K562 (cell line): Measurements from ENCODE around the gene DNMT1. TPM values are rescaled to one million over a fixed set of nuclear protein-coding genes. Genes with fewer than 3 reads are reported as not detected.
A peak's percentile ranks its signal among the peaks of the same experiment; 100 is the strongest.

Experiments
- BHLHE40 ChIP-seq: IDR thresholded peaks from 2 replicates; pipeline ENCODE4 v1.6.1; 2011; ENCODE audit warnings: low read length, improper control_type of control experiment
- BMI1 ChIP-seq: fragments of 150-350 bp; IDR thresholded peaks from 2 replicates; pipeline ENCODE4 v1.6.1; 2014; ENCODE audit warnings: low read length
- CBX1 ChIP-seq: sonication (generic); IDR thresholded peaks from 2 replicates; pipeline ENCODE4 v1.6.1; 2016; ENCODE audit warnings: antibody characterized with exemption, low read depth, mild to moderate bottlenecking
- EGR1 ChIP-seq: fragments of 450-650 bp; conservative IDR thresholded peaks from 2 replicates; pipeline ENCODE4 v1.6.1; 2017; ENCODE audit warnings: mild to moderate bottlenecking
- HDAC2 ChIP-seq: fragments of 450-650 bp; IDR thresholded peaks from 2 replicates; pipeline ENCODE4 v1.6.1; 2016; ENCODE audit warnings: mild to moderate bottlenecking
- HDAC3 ChIP-seq: fragments of 450-650 bp; IDR thresholded peaks from 2 replicates; pipeline ENCODE4 v1.6.1; 2018; ENCODE audit warnings: borderline replicate concordance, mild to moderate bottlenecking, moderate library complexity; ENCODE audit not compliant: partially characterized antibody
- HDGF ChIP-seq: fragments of 450-650 bp; IDR thresholded peaks from 2 replicates; pipeline ENCODE4 v1.6.1; 2016
- KAT7 ChIP-seq: sonication (generic); formaldehyde crosslinking; IDR thresholded peaks from 2 replicates; pipeline ENCODE4 v1.8.0; 2022; ENCODE audit warnings: missing genetic modification reagents, mild to moderate bottlenecking, borderline replicate concordance
- KDM1A ChIP-seq, 2 experiments: fragments of 450-650 bp; IDR thresholded peaks; 2 replicates each; pipeline ENCODE4 v1.6.1; 2016; ENCODE audit warnings: mild to moderate bottlenecking in 2 of 2
- LARP7 ChIP-seq: fragments of 450-650 bp; IDR thresholded peaks from 2 replicates; pipeline ENCODE4 v1.6.1; 2016
- NBN ChIP-seq: fragments of 450-650 bp; IDR thresholded peaks from 2 replicates; pipeline ENCODE4 v1.6.1; 2016; ENCODE audit warnings: low read depth, mild to moderate bottlenecking
- PTBP1 ChIP-seq: fragments of 200-400 bp; formaldehyde crosslinking; IDR thresholded peaks from 2 replicates; pipeline ENCODE4 v1.6.1; 2017; ENCODE audit warnings: low read depth, low read length
- YY1 ChIP-seq, 3 experiments: IDR thresholded peaks; 2 replicates each; pipeline ENCODE4 v1.6.1; 2011; ENCODE audit warnings: low read length in 2 of 3, mild to moderate bottlenecking in 2 of 3, moderate library complexity in 2 of 3, borderline replicate concordance in 1 of 3, control low read depth in 1 of 3, low read depth in 1 of 3; ENCODE audit not compliant: insufficient read depth in 3 of 3, insufficient replicate concordance in 2 of 3, control insufficient read depth in 1 of 3, insufficient read length in 1 of 3; ENCODE audit errors: extremely low read depth in 1 of 3
- ZNF184 ChIP-seq: sonication (generic); formaldehyde crosslinking; IDR thresholded peaks from 2 replicates; pipeline ENCODE4 v1.5.0; 2020; ENCODE audit warnings: missing genetic modification reagents
- polyA plus RNA-seq, 8 experiments: library from polyadenylated mRNA; depleted of rRNA in 4 of 8; stranded (reverse) in 5 of 8; unstranded in 3 of 8; fragments of >200 nt; fragmentation: Nextera tagmentation in 2 of 8; fragmentation: Illumina TruSeq in 1 of 8; extraction: Ambion mirVana in 2 of 8; extraction: Trizol in 1 of 8; gene quantifications; 2 replicates each; pipeline versions ENCODE4 v1.2.1 to v1.2.3, GENCODE V29; 2011 to 2014; ENCODE audit warnings: inconsistent platforms in 1 of 8, missing spikeins in 1 of 8
- total RNA-seq, 7 experiments: library from RNA; depleted of rRNA in 6 of 7; stranded (reverse); fragments of >200 nt in 6 of 7; fragmentation: Illumina TruSeq in 2 of 7; extraction: Trizol in 2 of 7; gene quantifications; 2 replicates each; pipeline versions ENCODE4 v1.2.1 to v1.2.3, GENCODE V29; 2011 to 2021; ENCODE audit warnings: low replicate concordance in 1 of 7
- TF ChIP-seq, protein P1 (sequence below): sonication (generic); formaldehyde crosslinking; IDR thresholded peaks from 2 replicates; pipeline ENCODE4 v1.9.0; 2022; ENCODE audit warnings: mild to moderate bottlenecking, missing genetic modification reagents

The DNMT1 gene
- total and polyA plus RNA-seq, 9 of the 15 experiments (the other 6 are each of a cell fraction or from before 2014, with no cell fraction given) = 80.1 to 271 (median 121) TPM

DNA sequence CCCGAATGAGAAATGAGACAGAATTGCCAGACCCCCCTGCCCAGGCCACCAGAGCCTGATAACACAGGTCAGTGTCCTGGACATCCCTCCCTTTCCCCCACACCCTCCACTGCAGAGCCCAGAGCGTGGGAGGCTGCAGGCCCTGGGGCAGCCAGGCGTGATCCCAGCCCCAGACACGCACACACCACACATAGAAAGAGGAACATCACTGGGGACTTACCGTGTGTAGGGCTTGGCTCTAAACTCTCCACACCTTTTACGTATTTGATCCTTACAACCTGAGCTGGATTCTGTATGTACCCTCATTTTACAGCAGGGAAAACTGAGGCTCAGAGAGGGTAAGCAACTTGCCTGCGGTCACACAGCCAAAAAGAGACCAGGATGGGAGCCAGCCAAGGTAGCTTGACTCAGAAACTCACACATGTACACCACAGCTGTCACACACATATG, 91.9 kb downstream of the DNMT1 start (continued):
- TF ChIP-seq, protein P1, sequence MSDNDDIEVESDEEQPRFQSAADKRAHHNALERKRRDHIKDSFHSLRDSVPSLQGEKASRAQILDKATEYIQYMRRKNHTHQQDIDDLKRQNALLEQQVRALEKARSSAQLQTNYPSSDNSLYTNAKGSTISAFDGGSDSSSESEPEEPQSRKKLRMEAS (CRISPR knock-in tag) = peak; percentile 44; the same call in 1 of the 2 replicates
- TF ChIP-seq KAT7 (CRISPR knock-in tag) (no peak), BMI1 (no peak), PTBP1 (0 out of 2 replicates have a peak, but pooled peaks have one; percentile 55), YY1 (IDR thresholded peaks at IDR 0.05; ENCODE audit: borderline replicate concordance in 1 of 3, control insufficient read depth in 1 of 3, extremely low read depth in 1 of 3, insufficient read depth in 3 of 3, insufficient read length in 1 of 3, insufficient replicate concordance in 2 of 3, low read depth in 1 of 3, low read length in 2 of 3) (no peak), HDAC2 (peak; percentile 89), EGR1 (peak; percentile 67), HDGF (peak; percentile 87; the same call in 1 of the 2 replicates), LARP7 (no peak), BHLHE40 (peak; percentile 22; the same call in 1 of the 2 replicates), NBN (no peak), KDM1A (IDR thresholded peaks at IDR 0.05) (peak; percentile 82 to 91), CBX1 (peak; percentile 92; the same call in 1 of the 2 replicates), HDAC3 (no peak), ZNF184 (CRISPR knock-in tag) (no peak)
